ENCODE measurements around the gene PRICKLE1.

Gene PRICKLE1

DNA sequence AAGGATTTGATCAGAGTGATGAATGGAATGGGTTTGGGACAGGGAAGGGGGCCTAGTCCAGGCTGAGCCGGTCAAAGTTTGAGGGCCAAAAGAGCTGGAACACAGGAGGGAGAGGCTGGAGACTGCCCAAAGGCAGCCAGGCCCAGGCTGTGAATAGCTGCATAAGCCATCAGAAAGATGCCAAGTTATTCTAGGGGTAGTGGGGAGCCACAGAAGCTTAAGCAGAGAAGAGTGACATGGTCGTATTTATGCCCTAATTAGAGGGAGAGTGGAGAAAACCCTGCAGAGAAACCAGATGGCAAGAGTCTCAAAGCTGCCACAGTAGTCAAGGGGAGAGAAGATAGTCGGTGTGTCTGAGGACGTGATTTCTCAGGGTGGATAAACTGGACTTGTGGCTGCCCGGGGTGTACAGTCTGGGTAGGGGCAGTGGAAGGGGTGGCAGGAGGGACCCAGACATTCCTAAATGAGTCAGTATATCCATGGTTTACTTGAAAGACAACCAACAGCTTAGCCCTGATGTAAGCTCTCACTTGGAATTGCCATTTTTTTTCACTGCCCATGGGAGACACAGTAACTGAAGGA lies 99.2 kb downstream of the PRICKLE1 start:
- DNase-seq (ENCODE audit: low read depth in 2 of 2) = no peak

- DNase-seq (ENCODE audit: low read depth in 2 of 2) = no peak
Measured at GRCh38 chr12:42486407-42486806, 103.1 kb downstream of the PRICKLE1 start.

- no peak for DNase-seq (ENCODE audit: low read depth in 2 of 2)
Measured at GRCh38 chr12:42485823-42486222, 103.7 kb downstream of the PRICKLE1 start.

GRCh38 chr12:42484996-42485395 lies 104.5 kb downstream of the PRICKLE1 start:
- no peak for DNase-seq (ENCODE audit: low read depth in 2 of 2)

DNA sequence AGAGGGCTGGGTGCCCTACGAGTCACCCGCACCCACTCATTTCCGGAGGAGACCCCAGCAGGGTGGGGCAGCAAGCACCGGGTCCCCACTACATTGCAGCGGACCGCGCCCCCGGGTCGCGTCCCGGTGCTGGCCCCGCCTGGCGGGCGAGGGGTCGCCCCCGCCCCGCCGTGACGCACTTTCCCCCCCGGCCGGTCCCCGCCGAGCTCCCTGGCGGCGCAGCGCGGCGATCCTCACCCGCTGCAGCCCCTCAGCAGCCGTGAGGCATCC lies 106.1 kb downstream of the PRICKLE1 start:
- peak in 1 of 2 donors; percentile 15 for DNase-seq (ENCODE audit: low read depth in 2 of 2)

GRCh38 chr12:42482748-42483520 lies 106.6 kb downstream of the PRICKLE1 start:
- DNase-seq (ENCODE audit: low read depth in 2 of 2) = peak in 1 of 2 donors; percentile 22

DNA sequence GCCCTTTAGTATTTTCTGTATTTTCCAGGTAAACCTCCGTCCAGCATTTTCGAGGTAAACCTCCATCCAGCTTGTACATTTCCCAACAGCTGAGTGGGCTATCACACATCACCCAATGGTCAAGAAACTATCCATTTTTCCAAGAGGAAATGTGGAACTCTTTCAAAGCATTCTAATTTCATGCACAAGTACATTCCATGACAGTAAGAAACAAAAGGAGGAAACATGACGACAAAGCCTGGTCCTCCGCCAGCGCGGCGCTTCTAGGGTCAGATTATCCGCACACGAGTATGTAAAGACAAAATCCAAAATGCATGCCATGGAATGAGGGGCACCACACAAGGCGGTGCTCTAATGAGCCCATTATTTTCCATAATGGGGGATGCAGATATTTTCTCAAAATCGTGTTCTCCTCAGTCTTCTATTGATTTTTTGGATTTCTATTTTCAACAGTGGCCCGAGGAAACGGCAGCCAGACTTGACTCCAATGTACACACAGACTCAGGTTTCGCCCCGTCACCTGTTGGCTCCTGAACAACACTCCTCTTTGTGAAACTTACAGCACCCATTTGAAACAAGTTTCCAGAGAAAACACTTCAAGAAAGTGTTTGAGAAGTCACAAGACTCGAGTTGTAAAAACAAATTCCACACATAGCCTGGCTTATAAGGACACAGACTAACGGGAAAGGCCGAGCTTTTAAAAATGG lies 107.4 kb downstream of the PRICKLE1 start:
- no peak for DNase-seq (ENCODE audit: low read depth in 2 of 2)

DNA sequence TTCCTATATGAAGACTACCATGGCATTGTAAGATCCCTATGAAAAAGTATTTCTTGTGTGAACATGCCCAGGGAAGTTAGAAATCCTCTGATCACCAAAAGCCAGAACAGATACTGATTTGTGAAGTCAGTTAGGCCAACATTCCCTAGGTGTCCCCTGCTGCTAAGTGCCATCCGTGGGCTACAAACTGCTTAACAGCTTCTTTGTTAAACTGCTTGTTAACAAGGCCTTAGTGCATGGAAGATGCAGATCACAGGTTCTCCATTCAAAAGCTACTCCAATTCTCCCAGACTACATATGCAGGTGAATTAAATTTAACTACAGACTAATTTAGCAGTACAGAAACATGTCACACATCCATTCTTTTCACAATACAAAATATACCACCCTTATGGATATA lies 108.2 kb downstream of the PRICKLE1 start:
- no peak for DNase-seq (ENCODE audit: low read depth in 2 of 2)

- no peak for DNase-seq (ENCODE audit: low read depth in 2 of 2)
Measured at GRCh38 chr12:42477941-42478340, 111.6 kb downstream of the PRICKLE1 start.

GRCh38 chr12:42475106-42475505 lies 114.4 kb downstream of the PRICKLE1 start:
- DNase-seq (ENCODE audit: low read depth in 2 of 2) = no peak

GRCh38 chr12:42474391-42474790 lies 115.2 kb downstream of the PRICKLE1 start:
- no peak for DNase-seq (ENCODE audit: low read depth in 2 of 2)

DNA sequence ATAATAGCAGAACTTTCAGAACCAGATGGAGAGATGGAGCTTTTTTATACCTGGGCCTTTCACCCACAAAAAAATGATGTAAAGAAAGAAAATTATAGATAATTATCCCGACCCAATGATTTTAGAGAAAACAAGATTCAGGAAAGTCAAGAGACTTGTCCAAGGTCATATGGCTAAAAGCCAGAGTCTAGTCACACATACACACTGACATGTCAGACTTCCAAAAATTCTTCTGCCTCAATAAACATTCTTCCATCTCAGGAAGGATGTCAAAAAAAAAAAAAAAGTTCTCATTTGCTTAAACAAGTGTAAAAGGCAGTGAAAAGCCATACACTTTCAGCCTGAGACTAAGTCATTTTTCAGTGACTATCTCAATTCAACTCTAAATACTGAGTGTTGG lies 116.0 kb downstream of the PRICKLE1 start:
- DNase-seq (ENCODE audit: low read depth in 2 of 2) = no peak

DNA sequence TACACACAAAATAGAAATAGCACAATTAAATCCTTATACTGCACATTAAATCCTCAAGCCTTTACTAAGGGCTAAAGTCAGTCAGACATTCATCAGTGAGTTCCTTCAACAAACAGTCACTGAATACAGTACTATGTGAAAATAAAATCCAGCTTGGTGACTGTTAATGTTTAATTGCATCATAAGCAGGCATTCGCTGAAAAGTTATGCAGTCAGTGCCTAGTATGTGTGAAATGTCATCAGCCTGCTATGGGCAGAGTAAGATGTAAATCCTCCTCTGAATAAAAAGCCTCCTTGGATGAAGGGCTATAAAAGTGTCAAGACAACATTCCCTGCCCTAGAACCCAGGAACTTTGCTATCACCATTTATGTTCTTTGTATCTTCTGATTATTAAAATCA lies 116.4 kb downstream of the PRICKLE1 start:
- no peak for DNase-seq (ENCODE audit: low read depth in 2 of 2)

DNA sequence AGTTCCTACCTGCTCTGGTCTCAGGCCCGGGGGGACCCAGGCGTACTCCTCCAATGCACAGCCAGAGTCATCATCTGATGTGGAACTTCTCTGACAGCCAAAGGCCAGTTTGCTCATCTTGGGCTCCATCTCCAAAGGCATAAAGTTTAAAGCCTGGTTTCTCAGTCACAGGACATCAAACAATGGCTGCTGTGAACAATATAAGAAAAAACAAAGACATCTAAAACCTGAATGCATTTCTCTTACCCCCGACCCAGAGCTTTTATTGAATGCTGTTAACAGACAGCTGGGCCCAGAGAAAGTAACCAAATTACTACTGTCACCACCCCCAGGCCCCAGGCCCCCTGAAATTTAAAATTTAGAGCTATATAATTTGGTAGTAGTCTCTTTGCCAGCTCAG lies 117.2 kb downstream of the PRICKLE1 start:
- DNase-seq (ENCODE audit: low read depth in 2 of 2) = no peak

- no peak for DNase-seq (ENCODE audit: low read depth in 2 of 2)
Measured at GRCh38 chr12:42469355-42470175, 120.0 kb downstream of the PRICKLE1 start.

GRCh38 chr12:42468921-42469320 lies 120.6 kb downstream of the PRICKLE1 start:
- DNase-seq (ENCODE audit: low read depth in 2 of 2) = no peak

DNA sequence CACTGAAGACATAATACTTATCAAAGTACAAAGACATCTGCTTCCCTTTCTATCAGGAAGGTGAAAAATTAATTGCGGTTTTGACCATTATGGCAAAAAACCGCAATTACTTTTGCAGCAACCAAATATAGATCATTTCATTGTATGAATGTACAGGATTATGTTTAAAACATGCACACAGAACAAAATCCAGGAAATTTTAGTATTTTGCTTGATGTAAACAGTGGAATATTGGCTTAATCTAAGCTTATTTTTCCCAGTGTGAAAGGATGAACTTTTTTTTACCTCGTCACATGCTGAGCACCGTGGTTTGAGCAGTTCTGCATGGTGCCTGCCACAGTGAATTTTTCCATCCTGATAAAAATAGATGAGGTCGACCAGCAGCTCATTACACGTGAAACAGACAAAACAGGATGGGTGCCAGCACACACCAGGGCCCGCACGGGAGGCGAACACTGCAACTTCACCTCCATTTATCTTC lies 121.2 kb downstream of the PRICKLE1 start:
- DNase-seq (ENCODE audit: low read depth in 2 of 2) = no peak

GRCh38 chr12:42463671-42464070 lies 125.9 kb downstream of the PRICKLE1 start:
- DNase-seq (ENCODE audit: low read depth in 2 of 2) = no peak

- no peak for DNase-seq (ENCODE audit: low read depth in 2 of 2)
Measured at GRCh38 chr12:42462486-42462885, 127.1 kb downstream of the PRICKLE1 start.

DNA sequence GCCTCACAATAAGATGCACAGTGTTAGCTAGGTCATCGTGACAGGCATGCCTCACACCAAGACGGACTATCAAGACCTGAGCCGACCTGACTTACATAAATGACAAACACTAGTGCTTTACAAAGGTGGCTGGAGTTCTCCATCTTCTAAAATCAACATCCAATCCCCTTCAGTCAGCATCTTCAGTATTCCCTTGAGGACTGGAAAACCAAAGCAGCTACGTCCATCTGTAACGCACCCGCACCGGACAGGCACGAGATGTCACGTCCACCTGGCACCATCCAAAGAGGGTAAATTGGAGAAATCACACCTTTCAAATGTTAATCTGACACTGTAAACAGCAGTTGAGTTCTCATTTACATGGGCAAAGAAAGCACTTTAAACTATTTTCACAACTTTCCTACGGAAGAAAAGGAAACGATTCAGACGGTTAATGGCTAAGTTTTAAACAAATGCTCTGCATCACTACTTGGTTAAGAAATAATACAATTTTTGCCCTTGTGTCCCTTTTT lies 130.2 kb downstream of the PRICKLE1 start:
- no peak for DNase-seq (ENCODE audit: low read depth in 2 of 2)

GRCh38 chr12:42458575-42458974 lies 131.0 kb downstream of the PRICKLE1 start:
- DNase-seq (ENCODE audit: low read depth in 2 of 2) = no peak

DNA sequence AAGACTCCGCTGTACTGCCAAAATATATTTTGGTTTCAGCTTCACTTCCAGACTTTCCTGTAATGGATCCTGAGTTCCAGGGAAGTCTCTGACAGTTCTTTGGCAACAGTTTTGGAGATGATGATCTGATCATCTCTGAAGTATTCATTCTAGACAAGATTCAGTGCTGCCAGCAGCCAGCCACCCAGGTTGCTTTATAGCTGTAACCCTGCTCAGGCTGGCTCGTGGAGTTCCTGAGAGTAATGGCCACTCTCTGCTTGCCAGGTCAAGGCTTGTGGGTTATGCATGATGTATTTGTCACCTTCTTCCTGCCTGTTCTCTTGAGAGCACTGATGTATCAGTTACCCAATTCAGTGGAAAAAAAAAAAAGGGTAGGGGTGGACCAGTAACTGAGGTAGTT lies 139.3 kb downstream of the PRICKLE1 start:
- no peak for DNase-seq (ENCODE audit: low read depth in 2 of 2)
